ENCODE measurements around the gene FOXO1.

The FOXO1 gene

GRCh38 chr13:40540328-40541044 lies 126.0 kb downstream of the FOXO1 start:
- peak; percentile 91 for DNase-seq (ENCODE audit: low spot score)

GRCh38 chr13:40539576-40540327 lies 126.7 kb downstream of the FOXO1 start:
- no peak for DNase-seq (ENCODE audit: low spot score)

GRCh38 chr13:40537146-40537895 lies 129.1 kb downstream of the FOXO1 start:
- no peak for DNase-seq (ENCODE audit: low spot score)

- DNase-seq (ENCODE audit: low spot score) = peak; percentile 43
Measured at GRCh38 chr13:40536443-40537113, 129.9 kb downstream of the FOXO1 start.

GRCh38 chr13:40535345-40535836 lies 131.1 kb downstream of the FOXO1 start:
- no peak for DNase-seq (ENCODE audit: low spot score)

GRCh38 chr13:40534456-40534855 lies 132.0 kb downstream of the FOXO1 start:
- no peak for DNase-seq (ENCODE audit: low spot score)

GRCh38 chr13:40533072-40533471 lies 133.4 kb downstream of the FOXO1 start:
- DNase-seq (ENCODE audit: low spot score) = no peak

- DNase-seq (ENCODE audit: low spot score) = no peak
Measured at GRCh38 chr13:40530961-40531360, 135.5 kb downstream of the FOXO1 start.

GRCh38 chr13:40528881-40529280 lies 137.6 kb downstream of the FOXO1 start:
- DNase-seq (ENCODE audit: low spot score) = no peak

GRCh38 chr13:40527914-40528313 lies 138.5 kb downstream of the FOXO1 start:
- no peak for DNase-seq (ENCODE audit: low spot score)

- DNase-seq (ENCODE audit: low spot score) = no peak
Measured at GRCh38 chr13:40522282-40522681, 144.2 kb downstream of the FOXO1 start.

- no peak for DNase-seq (ENCODE audit: low spot score)
Measured at GRCh38 chr13:40520916-40521315, 145.5 kb downstream of the FOXO1 start.

- DNase-seq (ENCODE audit: low spot score) = no peak
Measured at GRCh38 chr13:40519637-40520036, 146.8 kb downstream of the FOXO1 start.

GRCh38 chr13:40518481-40518882 lies 148.0 kb downstream of the FOXO1 start:
- peak; percentile 93 for DNase-seq (ENCODE audit: low spot score)

- DNase-seq (ENCODE audit: low spot score) = no peak
Measured at GRCh38 chr13:40517486-40518480, 148.7 kb downstream of the FOXO1 start.

- DNase-seq (ENCODE audit: low spot score) = no peak
Measured at GRCh38 chr13:40515702-40516101, 150.7 kb downstream of the FOXO1 start.

GRCh38 chr13:40514802-40515201 lies 151.6 kb downstream of the FOXO1 start:
- DNase-seq (ENCODE audit: low spot score) = no peak

- no peak for DNase-seq (ENCODE audit: low spot score)
Measured at GRCh38 chr13:40509876-40510275, 156.6 kb downstream of the FOXO1 start.

GRCh38 chr13:40508767-40509342 lies 157.6 kb downstream of the FOXO1 start:
- DNase-seq (ENCODE audit: low spot score) = no peak

- DNase-seq (ENCODE audit: low spot score) = peak; percentile 76
Measured at GRCh38 chr13:40508127-40508526, 158.3 kb downstream of the FOXO1 start.

Measured in kidney tubule cell (primary cell).